ENCODE results near the gene COBL. TPM values are rescaled to one million over a fixed set of nuclear protein-coding genes. Genes with fewer than 3 reads are reported as not detected.

COBL gene
- total and polyA plus RNA-seq, 2 donors (not counting 3 experiments of a cell fraction or from before 2014, with no cell fraction given), result 0.11 TPM; not detected in 1

GRCh38 chr7:51307651-51308210 is 8.9 kb downstream of the COBL start:
- Histone ChIP-seq H3K9ac (replicated peaks; ENCODE audit: extremely low read depth, insufficient read depth, low read length) (no peak overlapping the region), H3K27ac (ENCODE audit: insufficient read depth, low read depth, low read length) (no peak overlapping the region), H3K4me1 (ENCODE audit: control insufficient read depth, extremely low read depth, insufficient read depth, low read length) (no peaks in the 10 kb centered on the region), H3K27me3 (ENCODE audit: control insufficient read depth in 2 of 2, insufficient read depth in 2 of 2, low read length in 2 of 2) (no peaks in the 10 kb centered on the region), H4K20me1 (replicated peaks; ENCODE audit: control insufficient read depth, extremely low read depth, insufficient read depth, low read length) (no peaks in the 10 kb centered on the region), H3K79me2 (ENCODE audit: control insufficient read depth, insufficient read depth, low read length) (no peaks in the 10 kb centered on the region), H3K36me3 (ENCODE audit: control insufficient read depth in 2 of 2, extremely low read depth in 1 of 2, insufficient read depth in 2 of 2, low read length in 2 of 2) (no peaks in the 10 kb centered on the region), H3K4me3 (replicated peaks in 1 of 3; ENCODE audit: insufficient read depth in 1 of 3, low read depth in 1 of 3, low read length in 3 of 3) (no peak overlapping the region), H3K9me3 (replicated peaks; ENCODE audit: control insufficient read depth, insufficient read depth, low read length) (no peaks in the 10 kb centered on the region), H3K4me2 (ENCODE audit: insufficient read depth, low read length) (no peak overlapping the region), H3K9me1 (replicated peaks; ENCODE audit: control insufficient read depth, extremely low read depth, insufficient read depth, low read length) (no peaks in the 10 kb centered on the region), H2AFZ (ENCODE audit: low read depth, low read length) (no peak overlapping the region)
- no peak for FAIRE-seq
- ChIA-PET POLR2A (no interaction called here), CTCF (no interaction called here)
- dilution Hi-C loops (cut with MboI; ENCODE audit: extremely low pct_ligation_motif_present, low sequenced_read_pairs) (no loop called here), intact Hi-C loops (cut with micrococcal nuclease) (no loop called here)
- no TSS peak for BruUV-seq (replicated peaks)
- DNase-seq (ENCODE audit: low read depth, low spot score), result no peak
- TF ChIP-seq MYC (IDR thresholded peaks at IDR 0.05; ENCODE audit: low read depth, low read length) (no peak), FOS (IDR thresholded peaks at IDR 0.05; ENCODE audit: borderline replicate concordance, insufficient read depth, low read length) (no peak), POLR2A (IDR thresholded peaks at IDR 0.05; ENCODE audit: low read depth, low read length) (no peak), JUN (IDR thresholded peaks at IDR 0.05; ENCODE audit: borderline replicate concordance, insufficient read depth, insufficient read length, low read depth) (no peak), GATA2 (IDR thresholded peaks at IDR 0.05; ENCODE audit: insufficient read depth, insufficient read length, low read depth, low read length) (no peak), EZH2 (IDR thresholded peaks at IDR 0.05; ENCODE audit: borderline replicate concordance, low read depth, low read length, severe bottlenecking) (no peak), POLR2AphosphoS5 (IDR thresholded peaks at IDR 0.05; ENCODE audit: insufficient read depth, low read depth, low read length) (no peak)
- TF ChIP-seq, protein P1, sequence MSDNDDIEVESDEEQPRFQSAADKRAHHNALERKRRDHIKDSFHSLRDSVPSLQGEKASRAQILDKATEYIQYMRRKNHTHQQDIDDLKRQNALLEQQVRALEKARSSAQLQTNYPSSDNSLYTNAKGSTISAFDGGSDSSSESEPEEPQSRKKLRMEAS (IDR thresholded peaks at IDR 0.05; ENCODE audit: insufficient read depth, insufficient read length), result no peak
- TF ChIP-seq, protein P2, sequence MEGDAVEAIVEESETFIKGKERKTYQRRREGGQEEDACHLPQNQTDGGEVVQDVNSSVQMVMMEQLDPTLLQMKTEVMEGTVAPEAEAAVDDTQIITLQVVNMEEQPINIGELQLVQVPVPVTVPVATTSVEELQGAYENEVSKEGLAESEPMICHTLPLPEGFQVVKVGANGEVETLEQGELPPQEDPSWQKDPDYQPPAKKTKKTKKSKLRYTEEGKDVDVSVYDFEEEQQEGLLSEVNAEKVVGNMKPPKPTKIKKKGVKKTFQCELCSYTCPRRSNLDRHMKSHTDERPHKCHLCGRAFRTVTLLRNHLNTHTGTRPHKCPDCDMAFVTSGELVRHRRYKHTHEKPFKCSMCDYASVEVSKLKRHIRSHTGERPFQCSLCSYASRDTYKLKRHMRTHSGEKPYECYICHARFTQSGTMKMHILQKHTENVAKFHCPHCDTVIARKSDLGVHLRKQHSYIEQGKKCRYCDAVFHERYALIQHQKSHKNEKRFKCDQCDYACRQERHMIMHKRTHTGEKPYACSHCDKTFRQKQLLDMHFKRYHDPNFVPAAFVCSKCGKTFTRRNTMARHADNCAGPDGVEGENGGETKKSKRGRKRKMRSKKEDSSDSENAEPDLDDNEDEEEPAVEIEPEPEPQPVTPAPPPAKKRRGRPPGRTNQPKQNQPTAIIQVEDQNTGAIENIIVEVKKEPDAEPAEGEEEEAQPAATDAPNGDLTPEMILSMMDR (IDR thresholded peaks at IDR 0.05; ENCODE audit: extremely low read depth in 1 of 2, insufficient read depth in 1 of 2, low read depth in 1 of 2, low read length in 2 of 2), result no peak
